Parathyroid adenoma (tissue), 2 donors: ENCODE results near the gene PCCB.

Source experiments
- H2AFZ ChIP-seq: fragments of 300-600 bp; sonication (generic); one replicate; pipeline ENCODE4 v1.7.0; 2017; ENCODE audit warnings: antibody characterized with exemption, mild to moderate bottlenecking
- H3K27ac ChIP-seq: fragments of 300-600 bp; sonication (generic); one replicate; pipeline ENCODE4 v1.7.0; 2017
- H3K27me3 ChIP-seq: fragments of 300-600 bp; sonication (generic); one replicate; pipeline ENCODE4 v1.7.0; 2017; ENCODE audit warnings: low read length; ENCODE audit not compliant: control insufficient read depth, insufficient read depth
- H3K36me3 ChIP-seq: fragments of 300-600 bp; sonication (generic); one replicate; pipeline ENCODE4 v1.7.0; 2017; ENCODE audit warnings: low read length; ENCODE audit not compliant: control insufficient read depth, insufficient read depth
- H3K4me1 ChIP-seq: fragments of 300-600 bp; sonication (generic); one replicate; pipeline ENCODE4 v1.7.0; 2017; ENCODE audit warnings: control low read depth
- H3K4me2 ChIP-seq: fragments of 300-600 bp; sonication (generic); one replicate; pipeline ENCODE4 v1.7.0; 2017; ENCODE audit warnings: low read length
- H3K4me3 ChIP-seq: fragments of 300-600 bp; sonication (generic); one replicate; pipeline ENCODE4 v1.7.0; 2017; ENCODE audit warnings: low read depth, low read length
- H3K79me2 ChIP-seq: fragments of 300-600 bp; sonication (generic); one replicate; pipeline ENCODE4 v1.7.0; 2017; ENCODE audit warnings: control low read depth
- H3K9ac ChIP-seq: fragments of 300-600 bp; sonication (generic); one replicate; pipeline ENCODE4 v1.7.0; 2017; ENCODE audit warnings: mild to moderate bottlenecking
- H3K9me3 ChIP-seq: fragments of 300-600 bp; sonication (generic); one replicate; pipeline ENCODE4 v1.7.0; 2017; ENCODE audit warnings: low read length; ENCODE audit not compliant: control insufficient read depth
- CTCF ChIP-seq: fragments of 300-600 bp; sonication (generic); IDR thresholded peaks from one replicate; pipeline ENCODE4 v1.7.0; 2017; ENCODE audit warnings: antibody characterized with exemption, mild to moderate bottlenecking
- donor health status: primary hyperparathyroidism.

Gene PCCB

DNA sequence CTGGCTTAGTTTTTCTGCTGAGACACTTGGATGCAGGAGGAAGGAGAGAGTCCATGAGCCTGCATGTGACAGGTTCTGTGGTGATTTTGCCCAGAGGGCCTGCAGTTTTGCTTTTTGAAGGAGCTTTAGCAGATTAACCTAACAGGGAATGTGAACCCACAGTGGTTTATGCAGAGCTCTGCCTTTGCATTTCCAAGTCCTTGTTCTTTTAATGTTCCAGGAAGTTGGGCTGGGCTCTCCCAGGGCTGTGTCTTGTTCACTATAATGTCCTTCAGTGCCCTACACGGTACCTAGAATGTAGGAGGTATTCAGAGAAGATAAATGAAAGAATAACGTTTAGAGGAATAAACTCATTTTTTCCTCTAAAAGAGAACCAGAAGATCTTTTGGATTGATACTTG is 50.3 kb downstream of the PCCB start:
- no peaks in the 10 kb centered on the region for H3K79me2 ChIP-seq
- no peaks in the 10 kb centered on the region for H3K4me1 ChIP-seq
- no peak overlapping the region for H3K4me3 ChIP-seq
- H3K36me3 ChIP-seq, result no peaks in the 10 kb centered on the region
- H3K27me3 ChIP-seq, result no peaks in the 10 kb centered on the region
- H3K4me2 ChIP-seq, result no peak overlapping the region
- H3K9ac ChIP-seq, result no peak overlapping the region
- no peaks in the 10 kb centered on the region for H3K9me3 ChIP-seq
- no peak for TF ChIP-seq CTCF
- no peak overlapping the region for H2AFZ ChIP-seq
- H3K27ac ChIP-seq, result no peak overlapping the region

DNA sequence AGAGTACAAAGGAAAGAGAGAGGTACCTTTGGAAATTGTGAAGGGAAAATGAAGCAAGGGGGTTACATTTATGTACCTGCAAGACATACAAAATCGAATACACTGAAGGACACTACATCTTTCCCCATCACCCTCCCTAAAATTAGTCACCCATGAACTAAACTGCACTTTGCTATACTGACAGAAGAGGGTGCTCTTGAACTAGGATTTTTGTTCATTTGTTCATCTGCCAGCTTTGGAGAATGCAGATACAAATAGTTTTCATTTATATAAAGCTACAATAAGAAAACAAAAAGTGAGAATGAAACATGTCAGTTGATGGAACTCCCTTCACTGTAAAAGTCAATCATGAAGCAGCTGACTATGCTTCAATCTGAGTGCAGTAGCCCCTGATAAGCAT is 55.7 kb downstream of the PCCB start:
- no peak overlapping the region for H2AFZ ChIP-seq
- H3K36me3 ChIP-seq, result no peaks in the 10 kb centered on the region
- H3K9me3 ChIP-seq, result no peaks in the 10 kb centered on the region
- H3K79me2 ChIP-seq, result no peaks in the 10 kb centered on the region
- TF ChIP-seq CTCF, result no peak
- no peaks in the 10 kb centered on the region for H3K4me1 ChIP-seq
- H3K4me2 ChIP-seq, result no peak overlapping the region
- H3K27me3 ChIP-seq, result no peaks in the 10 kb centered on the region
- no peak overlapping the region for H3K9ac ChIP-seq
- H3K4me3 ChIP-seq, result no peak overlapping the region
- no peak overlapping the region for H3K27ac ChIP-seq

- no peaks in the 10 kb centered on the region for H3K9me3 ChIP-seq
- no peak overlapping the region for H3K9ac ChIP-seq
- H3K27me3 ChIP-seq, result no peaks in the 10 kb centered on the region
- no peaks in the 10 kb centered on the region for H3K79me2 ChIP-seq
- no peaks in the 10 kb centered on the region for H3K36me3 ChIP-seq
- no peak overlapping the region for H2AFZ ChIP-seq
- H3K4me2 ChIP-seq, result no peak overlapping the region
- H3K4me3 ChIP-seq, result no peak overlapping the region
- TF ChIP-seq CTCF, result no peak
- no peaks in the 10 kb centered on the region for H3K4me1 ChIP-seq
- H3K27ac ChIP-seq, result no peak overlapping the region
Measured at GRCh38 chr3:136311261-136311660, 61.1 kb downstream of the PCCB start.

GRCh38 chr3:136311968-136312367 is 61.8 kb downstream of the PCCB start:
- Histone ChIP-seq H3K27ac (no peak overlapping the region), H3K9ac (no peak overlapping the region), H3K79me2 (no peaks in the 10 kb centered on the region), H3K9me3 (no peaks in the 10 kb centered on the region), H3K4me3 (no peak overlapping the region), H3K27me3 (no peaks in the 10 kb centered on the region), H3K4me2 (no peak overlapping the region), H3K4me1 (no peaks in the 10 kb centered on the region), H3K36me3 (no peaks in the 10 kb centered on the region), H2AFZ (no peak overlapping the region)
- TF ChIP-seq CTCF, result no peak

- Histone ChIP-seq H3K36me3 (no peaks in the 10 kb centered on the region), H3K79me2 (no peaks in the 10 kb centered on the region), H3K27ac (no peak overlapping the region), H3K4me2 (no peak overlapping the region), H2AFZ (no peak overlapping the region), H3K4me1 (no peaks in the 10 kb centered on the region), H3K27me3 (no peaks in the 10 kb centered on the region), H3K9me3 (no peaks in the 10 kb centered on the region), H3K9ac (no peak overlapping the region), H3K4me3 (no peak overlapping the region)
- no peak for TF ChIP-seq CTCF
Measured at GRCh38 chr3:136326316-136326715, 76.2 kb downstream of the PCCB start.
